ENCODE results near the gene MAP3K2.

DNA sequence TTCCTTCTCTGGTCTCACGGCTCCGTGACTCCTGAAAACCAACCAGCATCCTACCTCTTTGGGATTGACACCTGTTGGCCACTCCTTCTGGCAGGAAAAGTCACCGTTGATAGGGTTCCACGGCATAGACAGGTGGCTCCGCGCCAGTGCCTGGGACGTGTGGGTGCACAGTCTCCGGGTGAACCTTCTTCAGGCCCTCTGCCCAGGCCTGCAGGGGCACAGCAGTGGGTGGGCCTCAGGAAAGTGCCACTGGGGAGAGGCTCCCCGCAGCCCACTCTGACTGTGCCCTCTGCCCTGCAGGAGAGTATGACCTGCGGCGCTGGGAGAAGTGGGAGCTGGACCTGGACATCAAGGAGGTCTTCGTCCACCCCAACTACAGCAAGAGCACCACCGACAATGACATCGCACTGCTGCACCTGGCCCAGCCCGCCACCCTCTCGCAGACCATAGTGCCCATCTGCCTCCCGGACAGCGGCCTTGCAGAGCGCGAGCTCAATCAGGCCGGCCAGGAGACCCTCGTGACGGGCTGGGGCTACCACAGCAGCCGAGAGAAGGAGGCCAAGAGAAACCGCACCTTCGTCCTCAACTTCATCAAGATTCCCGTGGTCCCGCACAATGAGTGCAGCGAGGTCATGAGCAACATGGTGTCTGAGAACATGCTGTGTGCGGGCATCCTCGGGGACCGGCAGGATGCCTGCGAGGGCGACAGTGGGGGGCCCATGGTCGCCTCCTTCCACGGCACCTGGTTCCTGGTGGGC, 40.5 kb upstream of the MAP3K2 start:
- no peak for TF ChIP-seq EZH2phosphoT487 (IDR thresholded peaks at IDR 0.05; ENCODE audit: insufficient read depth, low read depth)
- TF ChIP-seq EZH2 (IDR thresholded peaks at IDR 0.05; ENCODE audit: insufficient read depth, poor library complexity, severe bottlenecking) = no peak

Measured in GM23248 (cell line).